Stimulated activated naive CD8-positive, alpha-beta T cell treated with anti-CD3 and anti-CD28 coated beads, Interleukin-15, Interleukin-2, amounts not matched to agents 100 ng/mL and 50 ng/mL, for 24 hours (primary cell): Measurements from ENCODE around the gene PRKN.

Experiments used
- H3K27ac Mint-ChIP-seq: one replicate; pipeline ENCODE4 v1.8.0; 2021; ENCODE audit warnings: mild to moderate bottlenecking, mixed read lengths
- H3K27me3 Mint-ChIP-seq: one replicate; pipeline ENCODE4 v1.8.0; 2021; ENCODE audit warnings: mixed read lengths
- H3K36me3 Mint-ChIP-seq: one replicate; pipeline ENCODE4 v1.8.0; 2021; ENCODE audit warnings: low read depth, mixed read lengths
- H3K4me1 Mint-ChIP-seq: one replicate; pipeline ENCODE4 v1.8.0; 2021; ENCODE audit warnings: low read depth, mixed read lengths
- H3K4me3 Mint-ChIP-seq: one replicate; pipeline ENCODE4 v1.8.0; 2021; ENCODE audit warnings: mild to moderate bottlenecking, mixed read lengths
- H3K9me3 Mint-ChIP-seq: one replicate; pipeline ENCODE4 v1.8.0; 2021; ENCODE audit warnings: mixed read lengths

The PRKN gene

DNA sequence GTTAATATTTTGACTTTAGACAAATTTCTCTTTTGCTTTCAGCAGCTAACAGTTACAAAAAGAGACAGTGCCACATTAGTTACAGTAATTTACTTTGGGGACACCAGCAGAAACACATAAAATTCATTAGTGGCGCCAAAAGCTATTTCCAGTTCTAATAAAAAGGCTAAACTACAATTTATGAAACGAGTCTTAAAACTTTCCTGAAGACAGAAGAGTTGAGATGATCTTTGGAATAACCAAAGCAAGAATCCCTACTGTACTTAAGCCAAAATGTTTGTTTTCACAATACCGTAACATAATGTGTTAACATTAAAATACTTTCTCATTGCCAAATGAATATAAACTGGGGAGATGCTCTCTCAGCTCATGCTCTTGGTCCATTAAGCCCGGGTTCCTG is 1103.5 kb downstream of the PRKN start:
- Mint-ChIP-seq H3K9me3 (peaks cover 4% of the 10 kb centered on the region), H3K27ac (no peak overlapping the region), H3K36me3 (no peaks in the 10 kb centered on the region)

DNA sequence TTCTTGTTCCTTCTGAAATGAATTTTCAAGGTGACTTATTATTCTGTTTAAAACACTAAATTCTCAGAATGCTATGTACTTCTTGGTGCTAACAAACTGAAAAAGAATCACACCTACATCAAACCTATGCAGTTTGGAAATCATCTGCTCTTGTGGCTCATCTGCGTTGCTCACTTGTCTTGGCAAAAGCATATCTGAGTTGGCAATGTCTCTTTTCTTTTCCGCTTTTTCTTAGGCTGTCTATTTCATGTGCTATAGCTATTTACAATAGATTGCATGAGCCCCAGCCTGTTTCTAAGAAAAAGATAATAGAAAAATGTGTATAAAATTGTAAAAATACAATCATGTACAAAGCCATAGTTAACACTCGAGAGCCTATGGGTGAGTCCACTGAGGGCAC is 1104.8 kb downstream of the PRKN start:
- Mint-ChIP-seq H3K4me1 (no peaks in the 10 kb centered on the region), H3K4me3 (no peak overlapping the region), H3K9me3 (peaks cover 4% of the 10 kb centered on the region), H3K36me3 (no peaks in the 10 kb centered on the region), H3K27ac (no peak overlapping the region), H3K27me3 (no peaks in the 10 kb centered on the region)

More for the DNA sequence above, 1103.5 kb downstream of the PRKN start:
- H3K27me3 Mint-ChIP-seq = no peaks in the 10 kb centered on the region
- no peaks in the 10 kb centered on the region for H3K4me1 Mint-ChIP-seq
- no peak overlapping the region for H3K4me3 Mint-ChIP-seq

DNA sequence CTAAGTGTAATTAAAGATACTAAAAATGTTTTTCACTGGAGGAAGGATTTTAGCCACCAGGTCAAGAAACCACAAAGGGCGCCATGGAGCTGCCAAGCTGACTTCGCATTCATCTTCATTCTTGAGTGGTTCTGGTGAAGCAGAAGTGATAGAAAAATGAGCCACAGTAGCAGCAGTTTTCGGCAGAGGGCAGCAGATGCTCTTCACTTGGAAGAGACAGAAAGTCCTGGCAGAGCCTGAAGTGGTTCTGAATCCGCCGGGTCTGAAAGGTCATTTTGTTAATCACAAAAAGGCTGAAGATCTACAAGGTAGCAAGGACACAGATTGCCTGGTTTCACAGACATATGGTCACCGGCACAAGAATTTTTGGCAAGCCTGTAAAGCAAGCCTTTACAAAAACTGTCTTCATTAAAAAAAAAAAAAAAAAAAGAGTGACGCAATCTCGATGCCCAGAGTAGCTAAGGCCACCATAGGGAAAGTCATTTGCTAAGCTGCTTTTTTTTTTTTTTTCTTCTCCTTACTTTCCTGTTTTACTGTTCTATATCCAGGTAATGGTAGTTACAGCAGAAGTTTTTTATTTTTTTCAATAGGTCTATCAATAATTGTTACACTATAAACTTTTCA is 1108.6 kb downstream of the PRKN start:
- peaks cover 4% of the 10 kb centered on the region for H3K9me3 Mint-ChIP-seq
- H3K27ac Mint-ChIP-seq = no peak overlapping the region
- H3K4me3 Mint-ChIP-seq = no peak overlapping the region
- no peaks in the 10 kb centered on the region for H3K4me1 Mint-ChIP-seq
- H3K36me3 Mint-ChIP-seq = no peaks in the 10 kb centered on the region
- no peaks in the 10 kb centered on the region for H3K27me3 Mint-ChIP-seq

DNA sequence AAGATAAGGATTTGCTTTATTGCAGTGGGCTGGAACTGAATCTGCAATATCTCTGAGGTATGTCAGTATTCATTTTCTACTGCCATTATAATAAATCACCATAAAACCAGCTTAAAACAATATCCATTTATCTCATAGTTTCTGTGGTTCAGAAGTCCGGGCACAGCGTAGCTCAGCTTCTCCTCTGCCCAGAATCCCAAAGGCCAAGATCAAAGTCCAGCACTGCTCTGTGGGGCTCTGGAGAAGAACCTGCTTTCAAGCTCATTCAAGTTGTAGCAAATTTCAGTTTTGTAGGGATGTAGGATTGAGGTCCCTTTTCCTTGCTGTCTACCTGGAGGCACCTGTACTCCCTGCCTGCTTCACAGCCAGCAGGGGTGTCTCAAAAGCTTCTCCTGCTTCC is 1113.9 kb downstream of the PRKN start:
- no peaks in the 10 kb centered on the region for H3K27me3 Mint-ChIP-seq
- H3K9me3 Mint-ChIP-seq = peaks cover 9% of the 10 kb centered on the region
- H3K4me3 Mint-ChIP-seq = no peak overlapping the region
- no peaks in the 10 kb centered on the region for H3K4me1 Mint-ChIP-seq
- no peak overlapping the region for H3K27ac Mint-ChIP-seq
- no peaks in the 10 kb centered on the region for H3K36me3 Mint-ChIP-seq

DNA sequence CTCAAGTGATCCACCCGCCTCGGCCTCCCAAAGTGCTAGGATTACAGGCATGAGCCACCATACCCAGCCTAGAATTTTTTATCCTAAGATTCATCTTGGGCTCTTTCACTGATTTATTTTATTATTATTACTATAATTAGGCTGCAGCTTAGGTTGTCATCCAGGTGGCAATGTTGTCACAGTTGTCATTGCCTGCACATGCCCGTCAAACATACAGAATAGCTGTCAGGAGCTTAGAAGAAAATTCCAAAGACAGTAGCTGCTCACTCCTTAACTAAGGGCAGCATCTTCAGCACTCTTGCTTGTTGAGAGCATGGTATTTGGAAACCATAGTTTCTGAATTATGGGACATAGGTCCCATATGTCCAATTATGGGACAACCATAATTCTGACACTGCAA is 1118.8 kb downstream of the PRKN start:
- Mint-ChIP-seq H3K27ac (no peak overlapping the region), H3K27me3 (no peaks in the 10 kb centered on the region), H3K9me3 (peaks cover 9% of the 10 kb centered on the region), H3K36me3 (no peaks in the 10 kb centered on the region), H3K4me3 (no peak overlapping the region), H3K4me1 (no peaks in the 10 kb centered on the region)

DNA sequence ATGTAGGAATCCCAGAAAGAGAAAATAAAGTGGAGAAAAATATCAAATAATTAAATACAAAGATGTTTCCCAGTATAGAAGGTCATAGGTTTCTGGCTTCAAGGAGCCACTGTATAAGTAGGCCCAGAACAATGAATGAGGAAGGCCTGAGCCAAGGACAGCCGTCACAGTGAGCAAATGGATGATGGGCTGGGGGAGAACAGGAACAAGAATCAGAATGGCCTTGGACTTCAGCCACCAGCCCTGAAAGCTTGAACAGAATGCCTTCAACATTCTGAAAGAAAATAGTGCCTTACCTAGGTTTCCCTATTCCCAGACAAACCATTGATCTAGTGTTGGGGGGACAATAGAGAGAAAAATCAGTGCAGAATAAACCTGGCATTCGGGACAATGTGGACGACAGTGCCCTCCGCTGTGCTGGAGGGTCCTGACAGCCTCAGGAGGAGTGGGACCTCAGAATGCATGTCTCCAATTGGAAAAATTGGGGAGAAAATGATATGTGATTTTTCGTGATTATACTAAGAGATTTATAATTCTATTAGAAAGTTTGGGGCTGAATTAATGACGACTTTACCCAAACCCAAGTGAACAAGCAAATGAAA is 1119.8 kb downstream of the PRKN start:
- Mint-ChIP-seq H3K4me3 (no peak overlapping the region), H3K27me3 (no peaks in the 10 kb centered on the region), H3K4me1 (no peaks in the 10 kb centered on the region), H3K36me3 (no peaks in the 10 kb centered on the region), H3K9me3 (peaks cover 9% of the 10 kb centered on the region), H3K27ac (no peak overlapping the region)

DNA sequence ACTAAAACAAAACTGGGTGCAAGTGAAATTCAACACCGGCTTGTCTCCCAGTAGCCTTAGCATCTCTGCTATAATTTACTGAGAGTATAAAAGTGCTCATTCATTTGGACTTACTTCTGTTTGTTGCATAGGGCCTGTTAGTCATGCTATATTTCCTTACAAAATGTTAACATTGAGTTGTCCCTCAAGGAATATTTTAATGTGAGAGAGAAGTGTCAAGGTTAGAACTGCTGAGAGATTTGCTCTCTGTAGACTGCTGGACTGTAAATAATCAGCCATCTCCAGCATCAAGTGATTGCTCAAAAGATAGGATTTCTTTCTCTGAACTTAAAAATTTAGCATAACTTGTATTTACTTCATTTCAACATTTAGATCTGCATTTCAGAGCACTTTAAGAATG is 1125.2 kb downstream of the PRKN start:
- no peaks in the 10 kb centered on the region for H3K4me1 Mint-ChIP-seq
- no peaks in the 10 kb centered on the region for H3K9me3 Mint-ChIP-seq
- no peaks in the 10 kb centered on the region for H3K27me3 Mint-ChIP-seq
- H3K4me3 Mint-ChIP-seq = no peak overlapping the region
- no peaks in the 10 kb centered on the region for H3K36me3 Mint-ChIP-seq
- H3K27ac Mint-ChIP-seq = no peak overlapping the region

DNA sequence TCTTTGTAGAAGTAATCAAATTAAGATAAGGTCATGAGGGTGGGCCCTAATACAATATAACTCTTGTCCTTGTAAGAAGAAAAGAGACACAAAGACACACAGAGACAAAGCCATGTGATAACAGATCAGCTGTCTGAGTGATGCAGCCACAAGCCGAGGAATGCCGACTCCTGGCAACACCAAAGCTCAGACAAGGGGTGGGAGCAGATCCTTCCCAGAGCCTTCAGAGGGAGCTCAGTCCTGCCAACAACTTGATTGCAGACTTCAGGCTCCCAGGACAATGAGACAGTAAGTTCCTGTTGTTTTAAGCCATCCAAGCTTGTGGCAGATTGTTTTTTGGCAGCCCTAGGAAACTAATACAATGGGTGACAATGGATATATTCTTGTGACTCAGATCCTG is 1128.7 kb downstream of the PRKN start:
- Mint-ChIP-seq H3K9me3 (no peaks in the 10 kb centered on the region), H3K36me3 (no peaks in the 10 kb centered on the region), H3K27ac (no peak overlapping the region), H3K27me3 (no peaks in the 10 kb centered on the region), H3K4me3 (no peak overlapping the region), H3K4me1 (no peaks in the 10 kb centered on the region)

DNA sequence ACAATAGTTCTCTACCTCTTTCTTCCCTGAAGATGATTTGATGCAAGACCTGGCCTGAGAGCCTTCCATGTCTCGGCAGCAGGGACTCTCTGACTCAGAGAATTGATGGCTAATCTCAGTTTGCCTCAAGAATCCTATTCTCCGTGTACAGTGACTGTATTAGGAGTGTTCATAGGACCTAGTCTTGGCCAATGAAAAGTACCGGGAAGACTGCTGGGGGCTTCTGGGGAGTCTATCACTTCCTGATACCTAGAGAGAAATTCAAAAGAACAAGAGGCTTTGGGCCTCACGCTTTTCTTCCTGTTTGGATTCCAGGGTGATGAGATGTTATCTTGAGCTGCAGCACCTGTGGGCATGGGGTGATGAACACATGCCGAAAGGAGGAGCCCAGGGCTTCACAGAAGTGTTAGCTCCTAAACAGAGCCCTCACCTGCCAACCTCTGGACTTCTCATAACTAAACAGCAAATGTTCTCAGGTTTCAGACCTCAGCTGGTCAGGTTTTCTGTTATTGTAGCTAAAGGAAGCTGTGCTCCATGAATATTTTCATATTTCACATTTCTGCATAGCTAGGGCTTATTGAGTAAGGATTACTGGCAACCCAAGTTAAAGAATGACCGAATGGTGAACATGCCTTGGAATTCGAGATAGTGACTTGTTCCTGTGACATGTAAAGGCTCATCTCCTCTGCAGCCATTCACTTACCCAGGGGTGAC is 1130.6 kb downstream of the PRKN start:
- H3K27me3 Mint-ChIP-seq = no peaks in the 10 kb centered on the region
- no peak overlapping the region for H3K27ac Mint-ChIP-seq
- H3K36me3 Mint-ChIP-seq = no peaks in the 10 kb centered on the region
- no peaks in the 10 kb centered on the region for H3K9me3 Mint-ChIP-seq
- H3K4me3 Mint-ChIP-seq = no peak overlapping the region
- no peaks in the 10 kb centered on the region for H3K4me1 Mint-ChIP-seq

DNA sequence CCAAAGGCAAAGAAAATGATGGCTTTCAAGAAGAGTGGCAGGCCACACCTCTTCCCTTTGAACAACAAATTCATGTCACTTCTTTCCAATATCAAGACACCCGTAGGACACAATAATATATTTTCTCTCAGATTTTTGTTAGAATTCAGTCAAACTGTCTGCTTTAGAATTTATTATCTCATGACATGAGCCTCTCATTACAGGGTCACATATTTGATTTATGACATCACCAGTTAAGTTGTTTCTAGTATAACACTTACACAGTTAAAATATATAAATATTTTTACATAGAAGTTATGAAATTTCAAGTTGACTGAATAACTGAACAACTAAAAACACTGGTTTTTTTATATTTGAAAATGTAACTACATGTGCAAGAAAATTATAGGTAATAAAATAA is 1133.2 kb downstream of the PRKN start:
- H3K36me3 Mint-ChIP-seq = no peaks in the 10 kb centered on the region
- H3K9me3 Mint-ChIP-seq = no peaks in the 10 kb centered on the region
- no peaks in the 10 kb centered on the region for H3K4me1 Mint-ChIP-seq
- no peak overlapping the region for H3K27ac Mint-ChIP-seq
- H3K27me3 Mint-ChIP-seq = no peaks in the 10 kb centered on the region
- H3K4me3 Mint-ChIP-seq = no peak overlapping the region

DNA sequence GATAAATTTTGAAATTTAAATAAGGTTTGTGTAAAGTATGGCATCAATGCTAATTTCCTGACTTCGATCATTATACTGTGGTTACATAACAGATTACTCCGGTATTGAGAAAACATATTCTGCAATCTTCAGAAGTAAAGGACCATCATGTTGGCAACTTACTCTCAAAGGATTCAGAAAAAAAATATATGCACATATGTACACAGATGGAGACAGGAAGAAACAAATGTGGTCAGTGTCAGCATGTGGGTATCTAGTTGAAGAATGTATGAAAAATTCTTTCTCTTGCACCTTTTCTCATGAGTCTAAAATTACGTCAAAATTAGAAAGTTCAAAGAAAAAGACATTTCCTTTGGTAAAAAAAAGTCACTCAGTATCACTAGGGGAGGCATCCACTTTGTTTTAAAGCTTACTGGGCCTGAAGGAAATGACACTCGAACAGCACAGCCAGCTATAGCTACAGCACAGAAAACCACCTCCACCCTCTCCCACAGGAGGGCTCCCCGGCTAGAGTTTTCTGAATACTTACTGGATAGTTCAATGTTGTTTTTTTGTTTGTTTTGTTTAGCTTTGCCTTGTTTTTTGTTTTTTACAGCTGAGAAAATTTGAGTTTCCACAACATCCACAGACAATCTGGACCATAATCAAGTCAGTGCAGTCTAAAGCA is 1136.5 kb downstream of the PRKN start:
- no peak overlapping the region for H3K27ac Mint-ChIP-seq
- H3K4me3 Mint-ChIP-seq = no peak overlapping the region
- H3K4me1 Mint-ChIP-seq = no peaks in the 10 kb centered on the region
- no peaks in the 10 kb centered on the region for H3K36me3 Mint-ChIP-seq
- no peaks in the 10 kb centered on the region for H3K9me3 Mint-ChIP-seq
- H3K27me3 Mint-ChIP-seq = no peaks in the 10 kb centered on the region

DNA sequence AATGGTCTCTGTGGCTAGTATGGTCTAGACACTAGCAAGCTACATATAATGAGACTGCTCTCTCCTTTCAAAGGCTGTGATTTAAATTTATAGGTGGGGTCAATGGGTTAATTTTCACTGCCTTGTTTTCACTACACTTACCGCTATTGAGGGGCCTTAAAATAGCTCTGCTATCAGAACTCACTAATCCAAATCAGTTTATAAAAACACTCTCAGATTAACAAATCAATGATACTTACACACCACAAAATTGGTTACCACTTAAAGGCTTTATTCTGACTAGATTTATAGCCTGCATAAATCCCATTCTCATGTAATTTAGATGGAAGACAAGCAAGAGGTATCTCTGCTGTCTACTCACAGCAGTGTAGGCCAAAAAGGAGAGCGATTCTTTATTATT is 1140.7 kb downstream of the PRKN start:
- Mint-ChIP-seq H3K27me3 (no peaks in the 10 kb centered on the region), H3K4me1 (no peaks in the 10 kb centered on the region), H3K36me3 (no peaks in the 10 kb centered on the region), H3K27ac (no peak overlapping the region), H3K4me3 (no peak overlapping the region), H3K9me3 (no peaks in the 10 kb centered on the region)

DNA sequence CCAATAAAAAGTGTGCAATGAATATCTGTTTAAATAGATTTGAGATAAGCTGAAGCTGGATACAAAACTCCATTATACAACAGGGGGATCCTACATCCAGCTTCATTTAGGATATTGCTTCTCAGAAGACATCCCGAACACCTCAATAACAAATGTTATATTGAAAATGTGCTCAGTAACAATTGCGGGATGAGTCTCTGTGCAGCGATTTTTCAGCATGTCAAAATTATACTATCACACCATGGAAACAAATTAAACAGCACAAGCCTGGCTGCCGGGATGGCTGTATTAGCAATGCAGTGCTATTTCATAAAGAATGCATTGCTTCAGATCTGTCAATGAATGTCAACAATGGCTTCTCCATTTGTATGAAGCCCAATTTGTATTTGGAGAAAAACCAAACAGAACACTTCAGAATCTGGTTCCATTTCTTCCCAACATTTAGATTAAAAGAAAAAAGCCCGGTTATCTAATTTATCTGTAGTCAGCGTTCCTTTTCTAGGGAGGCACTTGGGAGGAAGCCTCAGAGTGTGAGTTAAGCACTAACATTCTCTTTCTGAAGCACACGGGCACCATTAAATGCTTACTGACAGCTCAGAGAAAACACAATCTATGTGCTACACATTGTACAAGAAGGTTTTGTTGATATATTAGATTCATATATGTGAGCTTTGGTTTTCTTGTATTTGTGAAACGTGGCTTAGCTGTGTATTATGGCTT is 1142.8 kb downstream of the PRKN start:
- Mint-ChIP-seq H3K27me3 (no peaks in the 10 kb centered on the region), H3K4me1 (no peaks in the 10 kb centered on the region), H3K9me3 (peaks cover 4% of the 10 kb centered on the region), H3K36me3 (no peaks in the 10 kb centered on the region), H3K27ac (no peak overlapping the region), H3K4me3 (no peak overlapping the region)

DNA sequence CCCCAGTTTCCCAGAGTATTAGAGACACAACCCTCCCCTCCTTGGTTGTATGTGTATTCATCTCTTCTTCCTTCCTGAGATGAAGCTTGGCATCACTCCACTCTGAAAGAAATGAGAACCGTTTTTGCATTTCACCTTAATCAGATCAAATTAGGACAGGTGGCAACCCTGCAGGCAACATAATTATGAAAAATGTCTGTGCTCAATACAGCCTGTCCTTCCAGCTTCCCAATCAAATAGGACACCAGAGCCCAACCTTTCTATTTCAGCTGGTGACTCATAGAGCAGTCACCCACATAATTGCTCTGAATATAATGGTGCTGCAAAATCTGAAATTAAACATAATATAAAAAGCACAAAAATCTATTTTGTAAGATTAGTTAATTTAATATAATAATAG is 1143.5 kb downstream of the PRKN start:
- Mint-ChIP-seq H3K4me3 (no peak overlapping the region), H3K9me3 (peaks cover 4% of the 10 kb centered on the region)

DNA sequence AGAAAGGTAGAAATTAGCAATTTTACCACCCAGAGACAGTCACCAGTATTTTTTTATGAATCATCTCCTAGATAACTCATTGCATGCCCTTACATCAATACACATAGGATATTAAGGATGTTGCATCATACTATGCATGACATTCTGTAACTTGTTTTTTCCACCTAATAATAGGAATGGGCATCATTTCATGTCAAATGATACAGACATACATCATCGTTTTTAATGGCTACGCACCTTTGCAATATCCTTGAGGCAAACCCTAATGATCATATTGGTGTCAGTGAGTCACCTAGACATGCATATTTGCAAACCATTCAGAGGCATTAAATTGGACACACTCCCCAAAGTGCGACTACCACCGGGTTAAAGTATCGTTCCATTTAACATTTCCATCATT is 1144.0 kb downstream of the PRKN start:
- Mint-ChIP-seq H3K9me3 (peaks cover 4% of the 10 kb centered on the region), H3K4me3 (no peak overlapping the region), H3K36me3 (no peaks in the 10 kb centered on the region), H3K27me3 (no peaks in the 10 kb centered on the region), H3K4me1 (no peaks in the 10 kb centered on the region), H3K27ac (no peak overlapping the region)

More for the DNA sequence above, 1143.5 kb downstream of the PRKN start:
- Mint-ChIP-seq H3K27me3 (no peaks in the 10 kb centered on the region), H3K27ac (no peak overlapping the region), H3K4me1 (no peaks in the 10 kb centered on the region), H3K36me3 (no peaks in the 10 kb centered on the region)
